ENCODE measurements around the gene TCF7L1.
"Not testable (repeated sequence)": the region's sequence is repeated elsewhere in the genome, so short reads cannot be mapped to it uniquely, and the experiment has no call there.

Gene TCF7L1

GRCh38 chr2:85185431-85185940 lies 52.3 kb downstream of the TCF7L1 start:
- DNase-seq, result no peak

GRCh38 chr2:85187069-85187468 lies 53.9 kb downstream of the TCF7L1 start:
- no peak for DNase-seq

- no peak for DNase-seq
Observed at GRCh38 chr2:85188852-85189251, 55.7 kb downstream of the TCF7L1 start.

- DNase-seq, result no peak
Observed at GRCh38 chr2:85189606-85190270, 56.5 kb downstream of the TCF7L1 start.

- no peak for DNase-seq
Observed at GRCh38 chr2:85191157-85191556, 58.0 kb downstream of the TCF7L1 start.

- no peak for DNase-seq
Observed at GRCh38 chr2:85194780-85195480, 61.7 kb downstream of the TCF7L1 start.

GRCh38 chr2:85195956-85196355 lies 62.8 kb downstream of the TCF7L1 start:
- no peak for DNase-seq

- no peak for DNase-seq
Observed at GRCh38 chr2:85199698-85200097, 66.5 kb downstream of the TCF7L1 start.

GRCh38 chr2:85209887-85210286 lies 76.7 kb downstream of the TCF7L1 start:
- no peak for DNase-seq

- no peak for DNase-seq
Observed at GRCh38 chr2:85210511-85210910, 77.3 kb downstream of the TCF7L1 start.

GRCh38 chr2:85211606-85212005 lies 78.4 kb downstream of the TCF7L1 start:
- not testable (repeated sequence) for DNase-seq

- DNase-seq, result no peak
Observed at GRCh38 chr2:85212841-85213240, 79.6 kb downstream of the TCF7L1 start.

GRCh38 chr2:85213404-85213803 lies 80.2 kb downstream of the TCF7L1 start:
- no peak for DNase-seq

- no peak for DNase-seq
Observed at GRCh38 chr2:85213901-85214512, 80.8 kb downstream of the TCF7L1 start.

- no peak for DNase-seq
Observed at GRCh38 chr2:85215081-85215447, 81.9 kb downstream of the TCF7L1 start.

- no peak for DNase-seq
Observed at GRCh38 chr2:85215448-85216401, 82.5 kb downstream of the TCF7L1 start.

GRCh38 chr2:85216927-85217326 lies 83.7 kb downstream of the TCF7L1 start:
- no peak for DNase-seq

GRCh38 chr2:85221067-85221691 lies 88.0 kb downstream of the TCF7L1 start:
- no peak for DNase-seq

- DNase-seq, result no peak
Observed at GRCh38 chr2:85222792-85223191, 89.6 kb downstream of the TCF7L1 start.

- no peak for DNase-seq
Observed at GRCh38 chr2:85226783-85227182, 93.6 kb downstream of the TCF7L1 start.

GRCh38 chr2:85230679-85231467 lies 97.7 kb downstream of the TCF7L1 start:
- DNase-seq, result no peak

- no peak for DNase-seq
Observed at GRCh38 chr2:85231468-85231805, 98.2 kb downstream of the TCF7L1 start.

All from activated CD8-positive, alpha-beta memory T cell treated with anti-CD3 and anti-CD28 coated beads for 24 hours (primary cell).